GM12864 (cell line): ENCODE measurements around the gene LRRC74B.
"Not testable (repeated sequence)": the region's sequence is repeated elsewhere in the genome, so short reads cannot be mapped to it uniquely, and the experiment has no call there.

ENCODE experiments used
- DNase-seq: peaks from one replicate; pipeline ENCODE4 v3.0.0-alpha.2; 2011; ENCODE audit warnings: low read depth
- H3K4me3 ChIP-seq: 2 replicates; pipeline ENCODE4 v1.5.1; 2011; ENCODE audit warnings: mild to moderate bottlenecking, low read depth, low read length, control low read depth
- CTCF ChIP-seq: IDR thresholded peaks from 2 replicates; pipeline ENCODE4 v1.5.1; 2011; ENCODE audit warnings: low read depth, mild to moderate bottlenecking, moderate library complexity, low read length, control low read depth, inconsistent platforms; ENCODE audit errors: missing control alignments

LRRC74B gene

GRCh38 chr22:21064917-21065864, 19.4 kb downstream of the LRRC74B start:
- no peak for DNase-seq
- TF ChIP-seq CTCF: no peak
- H3K4me3 ChIP-seq: no peak overlapping the region

- no peak for TF ChIP-seq CTCF
- DNase-seq: no peak
- H3K4me3 ChIP-seq: no peak overlapping the region
These were observed 21.5 kb downstream of the LRRC74B start for GRCh38 chr22:21067075-21067900.

- DNase-seq: no peak
- TF ChIP-seq CTCF: no peak
These were observed 22.3 kb downstream of the LRRC74B start for GRCh38 chr22:21067901-21068680.

GRCh38 chr22:21068681-21069276, 23.0 kb downstream of the LRRC74B start:
- no peak overlapping the region for H3K4me3 ChIP-seq
- no peak for TF ChIP-seq CTCF
- no peak for DNase-seq

More at GRCh38 chr22:21067901-21068680, 22.3 kb downstream of the LRRC74B start:
- H3K4me3 ChIP-seq: no peak overlapping the region

- no peak overlapping the region for H3K4me3 ChIP-seq
- no peak for TF ChIP-seq CTCF
- DNase-seq: no peak
These were observed 23.6 kb downstream of the LRRC74B start for GRCh38 chr22:21069375-21069774.

GRCh38 chr22:21070690-21071615, 25.2 kb downstream of the LRRC74B start:
- TF ChIP-seq CTCF: no peak
- DNase-seq: no peak

GRCh38 chr22:21071796-21072195, 26.1 kb downstream of the LRRC74B start:
- not testable (repeated sequence) for DNase-seq, H3K4me3 ChIP-seq

More at GRCh38 chr22:21070690-21071615, 25.2 kb downstream of the LRRC74B start:
- H3K4me3 ChIP-seq: no peak overlapping the region
